CD14-positive monocyte (primary cell): ENCODE measurements around the gene P4HA2. TPM values are rescaled to one million over a fixed set of nuclear protein-coding genes. Genes with fewer than 3 reads are reported as not detected.
A peak's percentile ranks its signal among the peaks of the same experiment; 100 is the strongest.

ENCODE experiments used
- DNase-seq, 3 donors: peaks; one replicate each; pipeline ENCODE4 v3.0.0-alpha.2; 2011 to 2022
- H2AFZ ChIP-seq: 2 replicates; pipeline ENCODE4 v1.6.0; 2012; ENCODE audit warnings: mild to moderate bottlenecking, low read depth, low read length, inconsistent platforms; ENCODE audit not compliant: insufficient read depth, poor library complexity, severe bottlenecking
- H3K27ac ChIP-seq, 2 donors: 1 replicate in 1 of 2; 2 replicates in 1 of 2; pipeline ENCODE4 v1.5.1; 2012 to 2013; ENCODE audit warnings: low read length in 2 of 2, control low read depth in 1 of 2, inconsistent platforms in 1 of 2, low read depth in 1 of 2, mild to moderate bottlenecking in 1 of 2
- H3K27me3 ChIP-seq, 2 donors: one replicate each; pipeline versions ENCODE4 v1.6.0 to v1.6.1; 2011 to 2013; ENCODE audit warnings: low read length in 2 of 2; ENCODE audit not compliant: control insufficient read depth in 2 of 2, insufficient read depth in 2 of 2
- H3K36me3 ChIP-seq, 2 donors: replicated peaks in 1 of 2; 1 replicate in 1 of 2; 2 replicates in 1 of 2; pipeline versions ENCODE4 v1.5.1 to v1.6.1; 2012 to 2013; ENCODE audit warnings: low read length in 2 of 2, control low read depth in 1 of 2, inconsistent platforms in 1 of 2, mild to moderate bottlenecking in 1 of 2; ENCODE audit not compliant: insufficient read depth in 2 of 2, control insufficient read depth in 1 of 2
- H3K4me1 ChIP-seq, 2 donors: 1 replicate in 1 of 2; 2 replicates in 1 of 2; pipeline versions ENCODE4 v1.5.1 to v1.6.1; 2012 to 2013; ENCODE audit warnings: low read length in 2 of 2, control low read depth in 1 of 2, inconsistent platforms in 1 of 2, mild to moderate bottlenecking in 1 of 2, moderate library complexity in 1 of 2; ENCODE audit not compliant: insufficient read depth in 2 of 2, control insufficient read depth in 1 of 2
- H3K4me2 ChIP-seq: replicated peaks from 2 replicates; pipeline ENCODE3; 2012; ENCODE audit warnings: low read length, moderate library complexity, mild to moderate bottlenecking; ENCODE audit not compliant: poor library complexity, severe bottlenecking; ENCODE audit errors: extremely low read depth
- H3K4me3 ChIP-seq, 3 experiments: fragments of 200-600 bp in 1 of 3; sonication (generic) in 1 of 3; replicated peaks in 1 of 3; 1 replicate in 2 of 3; 2 replicates in 1 of 3; pipeline ENCODE4 v1.5.1; 2011 to 2013; ENCODE audit warnings: low read length in 3 of 3, mild to moderate bottlenecking in 3 of 3, control low read depth in 2 of 3, low read depth in 2 of 3, inconsistent platforms in 1 of 3, moderate library complexity in 1 of 3
- H3K79me2 ChIP-seq: 2 replicates; pipeline ENCODE4 v1.6.0; 2012; ENCODE audit warnings: mild to moderate bottlenecking, control low read depth, inconsistent platforms, low read length, moderate library complexity; ENCODE audit not compliant: insufficient read depth
- H3K9ac ChIP-seq: 2 replicates; pipeline ENCODE4 v1.6.0; 2017; ENCODE audit warnings: low read length, mild to moderate bottlenecking; ENCODE audit not compliant: insufficient read depth, poor library complexity, severe bottlenecking
- H3K9me3 ChIP-seq, 2 donors: replicated peaks in 1 of 2; 1 replicate in 1 of 2; 2 replicates in 1 of 2; pipeline versions ENCODE4 v1.5.1 to v1.6.1; 2012 to 2013; ENCODE audit warnings: low read length in 2 of 2, control low read depth in 1 of 2; ENCODE audit not compliant: control insufficient read depth in 1 of 2, insufficient read depth in 1 of 2
- H4K20me1 ChIP-seq: 2 replicates; pipeline ENCODE4 v1.6.0; 2012; ENCODE audit warnings: mild to moderate bottlenecking, low read length, control low read depth, moderate library complexity; ENCODE audit not compliant: insufficient read depth
- H3K27ac Mint-ChIP-seq, 7 donors: one replicate each; pipeline ENCODE4 v1.8.0; 2020; ENCODE audit warnings: mild to moderate bottlenecking in 7 of 7, mixed read lengths in 7 of 7, moderate library complexity in 6 of 7, inconsistent platforms in 2 of 7
- H3K27me3 Mint-ChIP-seq, 3 donors: one replicate each; pipeline ENCODE4 v1.8.0; 2021 to 2022; ENCODE audit warnings: low read depth in 3 of 3, mild to moderate bottlenecking in 3 of 3, mixed read lengths in 3 of 3, moderate library complexity in 3 of 3, inconsistent platforms in 1 of 3
- H3K36me3 Mint-ChIP-seq, 2 donors: one replicate each; pipeline ENCODE4 v1.8.0; 2020; ENCODE audit warnings: mixed read lengths in 2 of 2, inconsistent platforms in 1 of 2, mild to moderate bottlenecking in 1 of 2
- H3K4me1 Mint-ChIP-seq: one replicate; pipeline ENCODE4 v1.8.0; 2020; ENCODE audit warnings: mild to moderate bottlenecking, mixed read lengths
- H3K4me3 Mint-ChIP-seq, 2 donors: one replicate each; pipeline ENCODE4 v1.8.0; 2020; ENCODE audit warnings: mild to moderate bottlenecking in 2 of 2, mixed read lengths in 2 of 2, moderate library complexity in 1 of 2
- H3K9me3 Mint-ChIP-seq, 7 donors: one replicate each; pipeline ENCODE4 v1.8.0; 2020 to 2022; ENCODE audit warnings: mixed read lengths in 7 of 7, mild to moderate bottlenecking in 6 of 7, moderate library complexity in 6 of 7, inconsistent platforms in 2 of 7
- WGBS: methylation state at CpG from one replicate; pipeline ENCODE4 v1.1.5; 2013; ENCODE audit warnings: missing lambda C conversion rate; ENCODE audit not compliant: insufficient coverage; 5-methylcytosine and 5-hydroxymethylcytosine counted together
- intact Hi-C, 2 donors: fragments of 100-400 bp; cut with micrococcal nuclease; formaldehyde crosslinking; loops; one replicate each; pipeline versions ENCODE4 v1.15.0 to v1.15.1; 2023
- polyA plus RNA-seq, 3 donors: library from polyadenylated mRNA; depleted of rRNA in 1 of 3; unstranded in 2 of 3; stranded (reverse) in 1 of 3; fragments of 300-500 nt in 2 of 3; fragments of >200 nt in 1 of 3; fragmentation: Illumina TruSeq in 2 of 3; gene quantifications; 1 replicate in 2 of 3; 2 replicates in 1 of 3; pipeline ENCODE4 v1.2.3, GENCODE V29; 2012 to 2021
- TF ChIP-seq, protein P1 (sequence below): fragments of 200-600 bp; IDR thresholded peaks from one replicate; pipeline ENCODE4 v1.8.0; 2022; ENCODE audit warnings: antibody characterized with exemption, mild to moderate bottlenecking

P4HA2 gene
- polyA plus RNA-seq, 3 donors: 0.12 to 0.99 (median 0.45) TPM

GRCh38 chr5:132225165-132226032 lies 2.3 kb downstream of the P4HA2 start:
- 70% methylated on average over 11 of the region's 13 CpGs for WGBS
- TF ChIP-seq, protein P1, sequence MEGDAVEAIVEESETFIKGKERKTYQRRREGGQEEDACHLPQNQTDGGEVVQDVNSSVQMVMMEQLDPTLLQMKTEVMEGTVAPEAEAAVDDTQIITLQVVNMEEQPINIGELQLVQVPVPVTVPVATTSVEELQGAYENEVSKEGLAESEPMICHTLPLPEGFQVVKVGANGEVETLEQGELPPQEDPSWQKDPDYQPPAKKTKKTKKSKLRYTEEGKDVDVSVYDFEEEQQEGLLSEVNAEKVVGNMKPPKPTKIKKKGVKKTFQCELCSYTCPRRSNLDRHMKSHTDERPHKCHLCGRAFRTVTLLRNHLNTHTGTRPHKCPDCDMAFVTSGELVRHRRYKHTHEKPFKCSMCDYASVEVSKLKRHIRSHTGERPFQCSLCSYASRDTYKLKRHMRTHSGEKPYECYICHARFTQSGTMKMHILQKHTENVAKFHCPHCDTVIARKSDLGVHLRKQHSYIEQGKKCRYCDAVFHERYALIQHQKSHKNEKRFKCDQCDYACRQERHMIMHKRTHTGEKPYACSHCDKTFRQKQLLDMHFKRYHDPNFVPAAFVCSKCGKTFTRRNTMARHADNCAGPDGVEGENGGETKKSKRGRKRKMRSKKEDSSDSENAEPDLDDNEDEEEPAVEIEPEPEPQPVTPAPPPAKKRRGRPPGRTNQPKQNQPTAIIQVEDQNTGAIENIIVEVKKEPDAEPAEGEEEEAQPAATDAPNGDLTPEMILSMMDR: no peak
- Histone ChIP-seq H3K4me3 (no peak overlapping the region), H4K20me1 (no peaks in the 10 kb centered on the region), H2AFZ (no peak overlapping the region), H3K4me2 (no peak overlapping the region), H3K27ac (no peak overlapping the region), H3K79me2 (no peaks in the 10 kb centered on the region), H3K9me3 (no peaks in the 10 kb centered on the region), H3K4me1 (peaks cover 9 to 10% of the 10 kb centered on the region in 2 donors), H3K9ac (no peak overlapping the region), H3K36me3 (no peaks in the 10 kb centered on the region), H3K27me3 (peaks cover 8 to 22% of the 10 kb centered on the region in 2 donors)
- intact Hi-C loops: no loop called here
- Mint-ChIP-seq H3K36me3 (no peaks in the 10 kb centered on the region), H3K27ac (no peak overlapping the region), H3K9me3 (peaks cover 0 to 5% (median 0%) of the 10 kb centered on the region in 7 donors), H3K4me3 (peak overlapping the region in 1 of 2 donors; percentile 33), H3K27me3 (peaks cover 33 to 40% (median 37%) of the 10 kb centered on the region in 3 donors), H3K4me1 (peaks cover 16% of the 10 kb centered on the region)
- no peak for DNase-seq

- Mint-ChIP-seq H3K4me1 (peaks cover 12% of the 10 kb centered on the region), H3K27me3 (peaks cover 33 to 37% (median 34%) of the 10 kb centered on the region in 3 donors), H3K4me3 (peak overlapping the region in 1 of 2 donors; percentile 33), H3K27ac (no peak overlapping the region), H3K9me3 (peaks cover 0 to 5% (median 0%) of the 10 kb centered on the region in 7 donors), H3K36me3 (no peaks in the 10 kb centered on the region)
- no peaks in the 10 kb centered on the region for H3K36me3 ChIP-seq
- H3K4me3 ChIP-seq: no peak overlapping the region
- H3K9ac ChIP-seq: no peak overlapping the region
- no peaks in the 10 kb centered on the region for H3K9me3 ChIP-seq
- H3K4me1 ChIP-seq: peaks cover 9 to 10% of the 10 kb centered on the region in 2 donors
- TF ChIP-seq, protein P1: no peak
- no CpG with 5 or more reads among the region's 1 CpG for WGBS
- intact Hi-C loops: no loop called here
- no peak overlapping the region for H2AFZ ChIP-seq
- peaks cover 8 to 22% of the 10 kb centered on the region in 2 donors for H3K27me3 ChIP-seq
- DNase-seq: no peak
- H3K79me2 ChIP-seq: no peaks in the 10 kb centered on the region
- H3K4me2 ChIP-seq: no peak overlapping the region
- H3K27ac ChIP-seq: no peak overlapping the region
- H4K20me1 ChIP-seq: no peaks in the 10 kb centered on the region
These were observed 2.9 kb downstream of the P4HA2 start for GRCh38 chr5:132224716-132225115.
